ENCODE results near the gene TANGO2.
A peak's percentile ranks its signal among the peaks of the same experiment; 100 is the strongest.

Gene TANGO2

GRCh38 chr22:19984201-19984753, 36.6 kb upstream of the TANGO2 start:
- no peak for DNase-seq

GRCh38 chr22:19984851-19985811, 35.8 kb upstream of the TANGO2 start:
- no peak for DNase-seq

DNA sequence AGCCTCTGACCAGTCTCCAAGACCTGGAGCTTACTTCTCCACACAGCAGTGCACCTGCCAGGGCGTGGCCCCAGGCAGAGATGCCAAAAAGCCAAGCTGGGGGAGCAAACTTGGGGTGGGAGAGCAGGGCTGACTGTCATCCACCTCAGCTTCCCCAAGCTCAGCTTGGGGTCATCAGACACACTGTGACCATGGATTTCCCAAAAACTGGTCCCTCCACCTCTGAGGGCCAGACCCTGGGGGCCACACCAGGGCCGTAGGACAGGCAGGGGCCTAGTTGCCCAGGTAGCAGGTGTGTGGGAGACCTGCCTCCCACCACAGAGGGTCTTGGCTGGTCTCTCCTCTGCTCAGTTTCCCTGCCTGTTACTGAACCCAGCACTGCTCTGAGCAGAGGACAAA, 34.9 kb upstream of the TANGO2 start:
- no peak for DNase-seq

DNA sequence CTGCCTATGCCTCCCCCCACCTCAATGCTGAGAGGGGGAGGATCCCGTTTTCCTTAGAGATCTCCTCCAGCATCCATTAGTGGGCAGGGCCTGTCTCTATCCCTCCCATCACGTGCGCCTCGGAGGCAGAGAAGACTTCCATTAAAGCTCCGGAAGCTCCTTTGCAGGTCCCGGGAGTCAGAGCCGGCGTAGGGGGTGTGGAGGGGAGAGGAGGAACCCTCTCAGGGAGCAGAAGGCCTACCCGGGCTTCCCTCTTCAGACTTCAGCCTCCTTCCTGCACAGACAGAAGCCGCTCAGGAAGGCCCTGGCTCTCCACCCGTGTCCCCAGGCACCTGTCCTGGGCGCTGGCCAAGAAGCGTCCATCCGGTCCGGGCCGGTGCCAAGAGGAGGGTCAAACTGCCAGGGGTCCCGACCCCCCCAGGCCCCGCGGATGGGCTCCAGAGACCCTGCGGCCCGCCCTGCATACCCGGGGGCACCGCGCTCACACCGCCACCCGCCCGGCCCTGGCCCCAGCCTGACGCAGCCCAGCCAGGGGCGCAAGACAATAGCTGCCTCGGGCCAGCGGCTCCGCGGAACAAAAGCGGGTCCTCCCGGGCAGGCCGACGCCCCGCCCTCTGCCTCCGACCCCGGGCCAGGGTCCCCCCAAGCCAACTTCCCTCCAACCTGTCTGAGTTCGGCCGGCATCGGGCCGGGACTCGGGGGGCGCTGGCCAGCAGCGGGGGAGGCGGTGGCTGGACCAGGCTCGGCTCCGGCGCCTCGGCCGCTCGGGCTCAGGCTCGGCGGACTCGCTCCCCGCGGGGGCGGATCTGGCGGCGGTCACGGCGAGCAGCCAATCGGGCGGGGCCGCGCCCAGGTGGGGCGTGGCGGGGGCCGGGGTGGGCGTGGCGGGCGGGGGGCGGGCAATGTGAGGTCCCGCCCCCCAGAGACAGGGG, 34.2 kb upstream of the TANGO2 start:
- DNase-seq: peak; percentile 78

- DNase-seq: no peak
These were observed 33.3 kb upstream of the TANGO2 start for GRCh38 chr22:19987394-19988306.

DNA sequence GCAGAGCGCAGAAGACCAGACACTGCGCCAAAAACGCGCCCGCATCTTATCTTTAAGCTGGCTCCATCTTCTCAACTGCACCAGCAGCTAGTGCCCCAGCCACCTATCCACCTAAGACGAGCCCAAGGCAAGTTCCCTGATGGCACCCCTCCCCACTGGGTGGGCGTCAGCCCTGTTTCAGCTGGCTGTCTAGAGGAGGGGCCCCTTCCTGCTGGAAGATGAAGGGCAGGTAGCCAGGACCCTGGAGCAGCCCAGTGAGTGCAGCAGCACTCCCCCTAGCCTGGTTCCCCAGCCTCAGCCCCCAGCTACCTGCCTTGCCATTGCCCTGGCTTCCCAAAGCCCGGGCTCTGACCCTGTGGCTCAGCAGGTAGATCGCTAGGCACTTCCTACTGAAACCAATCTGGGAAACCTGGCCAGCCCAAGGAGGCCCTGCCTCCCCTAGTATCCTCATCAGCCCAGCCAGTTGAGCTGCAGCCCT, 32.5 kb upstream of the TANGO2 start:
- DNase-seq: no peak

DNA sequence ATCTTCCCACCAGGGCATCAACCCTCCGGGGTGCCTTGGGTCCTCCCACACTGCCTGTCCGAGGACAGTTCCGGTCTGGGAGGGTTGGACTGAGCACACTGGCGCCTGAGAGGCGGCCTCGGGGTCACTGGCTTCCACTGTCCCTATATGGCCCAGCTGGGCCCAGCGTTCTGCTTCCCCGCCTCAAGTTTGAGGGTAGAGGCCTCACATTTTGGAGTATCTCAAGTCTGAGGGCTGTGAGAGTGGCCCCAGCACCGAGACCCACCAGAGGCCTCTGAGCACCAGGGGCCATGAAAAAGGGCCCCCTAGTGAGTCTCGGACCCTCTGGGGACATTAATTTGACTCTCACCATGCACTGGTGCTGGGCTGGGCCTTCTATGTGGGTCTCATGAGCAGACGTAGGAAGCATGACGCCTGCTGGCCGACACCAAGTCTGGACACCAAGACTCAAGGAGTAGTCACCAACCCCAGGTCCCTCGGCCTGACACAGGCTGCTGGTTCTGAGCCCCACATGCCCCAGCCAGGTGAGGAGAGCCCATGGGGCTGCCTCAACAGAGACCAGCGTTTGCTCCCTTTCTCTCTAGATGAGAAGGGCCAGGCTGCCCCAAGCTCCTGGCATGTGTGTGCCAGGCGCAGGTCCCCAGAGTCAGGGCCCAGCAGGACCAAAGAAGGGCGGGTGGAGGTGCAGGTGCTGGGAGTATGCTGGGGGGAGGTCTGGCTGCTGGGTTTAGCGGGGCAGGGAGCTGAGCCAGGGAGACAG, 31.8 kb upstream of the TANGO2 start:
- no peak for DNase-seq

- DNase-seq: no peak
These were observed 31.2 kb upstream of the TANGO2 start for GRCh38 chr22:19989725-19990067.

GRCh38 chr22:19990188-19990587, 30.7 kb upstream of the TANGO2 start:
- DNase-seq: no peak

- no peak for DNase-seq
These were observed 30.1 kb upstream of the TANGO2 start for GRCh38 chr22:19990609-19991394.

DNA sequence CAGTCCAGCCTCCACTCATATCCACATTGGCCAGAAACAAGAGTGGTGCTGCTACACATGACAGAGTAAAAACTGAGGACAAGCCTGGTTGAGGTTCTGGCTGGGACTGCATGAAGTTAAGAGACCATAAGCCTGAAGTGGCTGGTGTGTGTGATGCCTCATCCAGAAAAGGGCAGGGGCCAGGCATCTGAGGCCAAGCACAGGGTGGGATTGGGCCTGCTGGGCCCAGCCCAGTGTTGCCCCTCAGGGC, 29.6 kb upstream of the TANGO2 start:
- no peak for DNase-seq

GRCh38 chr22:19991645-19992451, 29.1 kb upstream of the TANGO2 start:
- DNase-seq: no peak

DNA sequence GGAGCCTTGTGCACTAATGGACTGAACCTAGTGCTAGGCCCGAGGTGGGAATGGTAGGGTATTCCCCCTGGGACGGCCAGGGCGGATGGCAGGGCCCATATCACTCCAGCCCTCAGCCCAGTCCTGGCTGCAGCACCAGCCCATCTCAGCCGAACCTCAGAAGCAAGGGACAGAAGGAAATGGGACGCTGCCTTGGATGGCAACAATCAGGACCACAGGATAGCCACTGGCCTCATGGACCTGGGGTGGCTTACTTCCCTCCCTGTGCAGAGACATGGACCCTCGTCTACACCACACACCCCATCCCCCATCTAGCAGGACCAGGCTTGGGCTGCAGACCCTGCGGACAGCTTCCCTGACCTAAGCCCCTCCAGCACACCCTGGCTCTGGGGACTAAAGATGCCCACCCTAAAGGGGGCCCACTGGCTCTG, 28.4 kb upstream of the TANGO2 start:
- no peak for DNase-seq

- no peak for DNase-seq
These were observed 28.0 kb upstream of the TANGO2 start for GRCh38 chr22:19992921-19993355.

DNA sequence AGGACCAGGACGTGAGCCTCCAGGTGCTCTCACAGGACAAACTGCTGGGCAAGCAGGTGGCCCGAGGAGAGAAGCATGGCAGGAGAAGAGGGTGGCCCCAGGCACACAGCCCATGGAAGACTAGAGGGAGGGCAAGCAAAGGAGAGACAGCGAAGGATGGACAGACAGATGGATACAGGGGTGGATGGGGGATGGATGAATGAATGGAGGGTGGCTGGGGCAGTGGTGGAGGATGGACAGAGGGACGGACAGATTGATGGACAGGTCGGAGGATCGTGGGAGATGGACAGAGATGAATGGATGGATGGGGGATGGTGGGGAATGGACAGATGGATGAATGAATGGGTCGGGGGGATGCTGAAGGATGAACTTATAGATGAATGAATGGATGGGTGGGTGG, 27.0 kb upstream of the TANGO2 start:
- DNase-seq: no peak

- DNase-seq: no peak
These were observed 25.9 kb upstream of the TANGO2 start for GRCh38 chr22:19994851-19995610.

GRCh38 chr22:19995611-19996339, 25.1 kb upstream of the TANGO2 start:
- DNase-seq: no peak

- DNase-seq: peak; percentile 77
These were observed 24.1 kb upstream of the TANGO2 start for GRCh38 chr22:19996694-19997384.

Measured in NCI-H82 (cell line).